GM12878 (cell line): ENCODE data around the gene CYP2A6. TPM values are rescaled to one million over a fixed set of nuclear protein-coding genes. Genes with fewer than 3 reads are reported as not detected.
A peak's percentile ranks its signal among the peaks of the same experiment; 100 is the strongest.

Experiments used
- ATF2 ChIP-seq: IDR thresholded peaks from 2 replicates; pipeline ENCODE4 v1.6.1; 2012; ENCODE audit warnings: low read length, inconsistent platforms
- BACH1 ChIP-seq: fragments of 450-650 bp; IDR thresholded peaks from 2 replicates; pipeline ENCODE4 v1.6.1; 2017; ENCODE audit warnings: mild to moderate bottlenecking, borderline replicate concordance
- BRCA1 ChIP-seq: IDR thresholded peaks from 2 replicates; pipeline ENCODE4 v1.6.1; 2011; ENCODE audit warnings: low read depth, low read length, improper control_type of control experiment
- DPF2 ChIP-seq: fragments of 450-650 bp; IDR thresholded peaks from 2 replicates; pipeline ENCODE4 v1.6.1; 2017; ENCODE audit warnings: mild to moderate bottlenecking
- FOXM1 ChIP-seq: IDR thresholded peaks from 2 replicates; pipeline ENCODE4 v1.6.1; 2012; ENCODE audit warnings: low read depth, mild to moderate bottlenecking, inconsistent platforms, low read length, moderate library complexity
- JUNB ChIP-seq: IDR thresholded peaks from 2 replicates; pipeline ENCODE4 v1.6.1; 2016; ENCODE audit warnings: antibody characterized with exemption, mild to moderate bottlenecking
- KDM1A ChIP-seq: fragments of 200-600 bp; sonication (generic); IDR thresholded peaks from 2 replicates; pipeline ENCODE4 v1.6.1; 2016; ENCODE audit warnings: borderline replicate concordance
- MYB ChIP-seq: fragments of 150-350 bp; IDR thresholded peaks from 2 replicates; pipeline ENCODE4 v1.6.1; 2014; ENCODE audit warnings: mild to moderate bottlenecking, low read depth, low read length, borderline replicate concordance
- MYC ChIP-seq: IDR thresholded peaks from 2 replicates; pipeline ENCODE4 v1.6.1; 2011; ENCODE audit warnings: mild to moderate bottlenecking, low read length, moderate library complexity, inconsistent platforms; ENCODE audit not compliant: insufficient read depth, insufficient replicate concordance, insufficient read length, severe bottlenecking
- NBN ChIP-seq: fragments of 450-650 bp; IDR thresholded peaks from 2 replicates; pipeline ENCODE4 v1.6.1; 2016
- NFXL1 ChIP-seq: fragments of 450-650 bp; IDR thresholded peaks from 2 replicates; pipeline ENCODE4 v1.6.1; 2017; ENCODE audit warnings: antibody characterized with exemption, mild to moderate bottlenecking, borderline replicate concordance
- NKRF ChIP-seq: fragments of 450-650 bp; conservative IDR thresholded peaks from 2 replicates; pipeline ENCODE4 v1.6.1; 2017; ENCODE audit warnings: mild to moderate bottlenecking, moderate library complexity
- NRF1 ChIP-seq: conservative IDR thresholded peaks from 2 replicates; pipeline ENCODE4 v1.6.1; 2011; ENCODE audit warnings: mild to moderate bottlenecking, low read depth, low read length, improper control_type of control experiment
- PKNOX1 ChIP-seq: fragments of 450-650 bp; IDR thresholded peaks from 2 replicates; pipeline ENCODE4 v1.6.1; 2016; ENCODE audit warnings: mild to moderate bottlenecking
- PML ChIP-seq: IDR thresholded peaks from 2 replicates; pipeline ENCODE4 v1.6.1; 2012; ENCODE audit warnings: low read length, inconsistent platforms
- PRDM15 ChIP-seq: fragments of 450-650 bp; formaldehyde crosslinking; IDR thresholded peaks from 2 replicates; pipeline ENCODE4 v1.4.0; 2020; ENCODE audit warnings: mild to moderate bottlenecking, moderate library complexity
- REST ChIP-seq: IDR thresholded peaks from 2 replicates; pipeline ENCODE4 v1.6.1; 2012; ENCODE audit warnings: mild to moderate bottlenecking, low read depth, low read length
- TAF1 ChIP-seq: IDR thresholded peaks from 2 replicates; pipeline ENCODE4 v1.6.1; 2011; ENCODE audit warnings: mild to moderate bottlenecking, low read depth, low read length, borderline replicate concordance
- TCF7 ChIP-seq: IDR thresholded peaks from 2 replicates; pipeline ENCODE4 v1.6.1; 2014; ENCODE audit warnings: antibody characterized with exemption, borderline replicate concordance
- polyA plus RNA-seq, 11 experiments: library from polyadenylated mRNA; depleted of rRNA in 4 of 11; unstranded in 6 of 11; stranded (reverse) in 5 of 11; fragments of >200 nt; fragmentation: Nextera tagmentation in 4 of 11; fragmentation: Illumina TruSeq in 1 of 11; extraction: Ambion mirVana in 4 of 11; extraction: Trizol in 1 of 11; gene quantifications; 1 replicate in 1 of 11; 2 replicates in 10 of 11; pipeline versions ENCODE4 v1.2.1 to v1.2.3, GENCODE V29; 2011 to 2016; ENCODE audit warnings: inconsistent platforms in 2 of 11, missing spikeins in 2 of 11, low read depth in 1 of 11
- total RNA-seq, 4 experiments: library from RNA; depleted of rRNA in 3 of 4; stranded (reverse); fragments of >200 nt in 3 of 4; fragmentation: Illumina TruSeq in 1 of 4; extraction: Trizol in 1 of 4; gene quantifications; 2 replicates each; pipeline versions ENCODE4 v1.2.1 to v1.2.3, GENCODE V29; 2013 to 2021

Gene CYP2A6
- total and polyA plus RNA-seq, 10 of the 15 experiments (the other 5 are each of a cell fraction or from before 2014, with no cell fraction given) = 0.97 TPM; not detected in 9

- TF ChIP-seq ATF2 (no peak), PKNOX1 (no peak), FOXM1 (no peak), REST (no peak), MYC (no peak), TAF1 (no peak; the same call in 1 of the 2 replicates), PML (peak; percentile 93), DPF2 (0 out of 2 replicates have a peak, but pooled peaks have one; percentile 41), BACH1 (peak; percentile 37; the same call in 1 of the 2 replicates), PRDM15 (CRISPR knock-in tag) (no peak), NKRF (peak; percentile 27; the same call in 1 of the 2 replicates), JUNB (no peak), BRCA1 (no peak), NFXL1 (no peak), NRF1 (no peak), TCF7 (no peak), MYB (no peak), KDM1A (no peak), NBN (peak; percentile 88)
Measured at GRCh38 chr19:40797963-40798682, 52.1 kb downstream of the CYP2A6 start (continued).
